Measurements from ENCODE around the gene RAB31. TPM values are rescaled to one million over a fixed set of nuclear protein-coding genes. Genes with fewer than 3 reads are reported as not detected.

The RAB31 gene
- polyA plus RNA-seq, 2 of the 4 experiments (the other 2 are of a cell fraction) = 16.9 to 46.3 TPM

DNA sequence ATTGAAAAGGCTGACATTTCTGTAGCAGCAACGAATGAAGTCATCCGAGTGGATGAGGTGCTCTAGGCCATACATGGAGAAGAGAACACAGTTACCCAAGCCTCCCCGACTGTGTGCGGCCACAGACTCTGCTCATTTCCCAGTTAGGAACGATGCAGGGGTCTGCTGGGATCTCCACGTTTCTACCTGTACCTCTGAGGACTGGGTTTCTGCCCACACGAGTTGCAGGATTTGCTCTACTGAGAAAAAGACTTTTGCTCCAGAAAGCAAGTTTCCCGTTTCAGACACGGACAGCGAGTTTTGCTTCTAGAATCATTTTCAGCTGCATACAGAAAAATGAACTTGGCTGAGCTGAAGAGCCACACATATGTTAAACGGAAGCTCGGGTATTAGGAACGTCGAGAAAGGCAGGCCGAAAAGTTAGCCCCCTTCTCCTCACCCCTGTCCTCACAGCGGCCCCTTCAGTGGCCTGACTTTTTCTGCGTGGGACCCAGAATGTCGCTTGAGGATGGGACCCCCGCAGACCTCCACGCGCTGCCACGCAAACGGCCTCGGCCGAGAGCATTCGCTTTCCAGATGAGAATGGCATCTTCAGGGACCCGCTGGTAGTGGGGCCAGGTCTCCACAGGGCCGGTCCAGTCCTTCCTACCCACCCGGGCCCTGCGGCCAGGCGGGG lies 582 bp upstream of the RAB31 start:
- DNase-seq (ENCODE audit: low read depth in 1 of 2, low spot score in 1 of 2) (no peak), ATAC-seq (no peak), FAIRE-seq (no peak)
- WGBS (ENCODE audit: missing lambda C conversion rate) = 84% methylated on average over 30 of the region's 31 CpGs
- H3K4me2 ChIP-seq = peak overlapping the region; percentile 79
- H3K9me3 ChIP-seq = no peaks in the 10 kb centered on the region
- POLR2A ChIA-PET = interaction anchor here (1.0 kb wide), 2 partner anchors 35 to 95 kb away, joined by 3 read pairs; no protein-coding TSS in a partner anchor
- H3K27ac ChIP-seq = peak overlapping the region; percentile 88 to 98
- CTCF ChIA-PET = interaction anchor here (0.9 to 1.1 kb wide), 4 partner anchors 9 to 42 kb away, joined by 3 read pairs; no protein-coding TSS in a partner anchor
- TF ChIP-seq, protein P1, sequence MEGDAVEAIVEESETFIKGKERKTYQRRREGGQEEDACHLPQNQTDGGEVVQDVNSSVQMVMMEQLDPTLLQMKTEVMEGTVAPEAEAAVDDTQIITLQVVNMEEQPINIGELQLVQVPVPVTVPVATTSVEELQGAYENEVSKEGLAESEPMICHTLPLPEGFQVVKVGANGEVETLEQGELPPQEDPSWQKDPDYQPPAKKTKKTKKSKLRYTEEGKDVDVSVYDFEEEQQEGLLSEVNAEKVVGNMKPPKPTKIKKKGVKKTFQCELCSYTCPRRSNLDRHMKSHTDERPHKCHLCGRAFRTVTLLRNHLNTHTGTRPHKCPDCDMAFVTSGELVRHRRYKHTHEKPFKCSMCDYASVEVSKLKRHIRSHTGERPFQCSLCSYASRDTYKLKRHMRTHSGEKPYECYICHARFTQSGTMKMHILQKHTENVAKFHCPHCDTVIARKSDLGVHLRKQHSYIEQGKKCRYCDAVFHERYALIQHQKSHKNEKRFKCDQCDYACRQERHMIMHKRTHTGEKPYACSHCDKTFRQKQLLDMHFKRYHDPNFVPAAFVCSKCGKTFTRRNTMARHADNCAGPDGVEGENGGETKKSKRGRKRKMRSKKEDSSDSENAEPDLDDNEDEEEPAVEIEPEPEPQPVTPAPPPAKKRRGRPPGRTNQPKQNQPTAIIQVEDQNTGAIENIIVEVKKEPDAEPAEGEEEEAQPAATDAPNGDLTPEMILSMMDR (IDR thresholded peaks at IDR 0.05) = no peak
- TF ChIP-seq RAD21 (conservative IDR thresholded peaks at IDR 0.05 in 1 of 2, IDR thresholded peaks at IDR 0.05 in 1 of 2) (no peak), TP53 (CRISPR knock-in tag; IDR thresholded peaks at IDR 0.05) (no peak), HEYL (CRISPR knock-in tag; IDR thresholded peaks at IDR 0.05) (no peak), JUNB (IDR thresholded peaks at IDR 0.05) (no peak), SREBF2 (IDR thresholded peaks at IDR 0.05) (no peak)
- peak overlapping the region; percentile 97 for H3K4me3 ChIP-seq
- H3K4me1 ChIP-seq = peaks cover 48% of the 10 kb centered on the region

DNA sequence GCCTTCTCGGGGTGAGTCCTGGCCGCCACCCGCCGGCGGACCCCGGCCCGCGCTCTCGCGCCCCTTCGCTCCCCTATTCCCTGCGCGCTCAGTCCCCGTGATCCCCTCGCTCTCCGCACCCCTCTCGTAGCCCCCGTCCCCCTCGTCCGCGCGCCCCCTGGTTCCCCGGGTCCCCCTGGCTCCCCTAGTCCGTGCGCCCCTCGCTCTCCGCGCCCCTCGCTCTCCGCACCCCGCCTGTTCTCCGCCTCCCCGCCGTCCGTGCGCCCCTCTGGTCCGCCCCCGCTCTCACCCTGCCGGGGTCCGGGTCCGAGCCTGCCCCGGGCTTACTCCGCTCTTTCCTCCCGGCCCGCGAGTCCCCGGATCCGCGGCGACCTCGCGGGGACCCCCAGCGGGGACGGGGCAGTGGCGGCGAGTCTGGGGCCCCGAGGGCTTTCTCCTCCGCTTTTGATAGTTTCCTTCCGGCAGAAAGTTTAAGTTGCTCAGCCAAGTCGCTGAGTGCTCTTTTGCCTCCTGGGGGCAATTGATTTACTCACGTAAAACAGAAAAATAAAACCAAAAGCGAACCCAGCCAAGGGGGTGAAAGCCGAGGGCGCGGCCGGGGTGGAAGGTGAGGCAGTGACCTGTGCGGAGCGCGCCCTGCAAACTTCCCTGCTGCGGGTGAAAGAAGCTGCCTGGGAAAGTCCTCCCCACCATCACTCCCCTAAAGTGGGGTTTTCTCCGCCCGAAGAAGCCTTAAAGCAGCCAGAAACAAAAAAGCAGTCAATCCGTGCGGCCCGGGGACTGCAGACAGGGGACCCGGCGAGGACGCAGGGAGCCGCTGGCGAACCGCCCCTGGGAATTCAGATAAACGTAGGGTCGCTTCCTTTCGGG lies 568 bp downstream of the RAB31 start:
- H3K4me2 ChIP-seq = peak overlapping the region; percentile 79
- DNase-seq (ENCODE audit: low read depth in 1 of 2, low spot score in 1 of 2) = no peak
- no peaks in the 10 kb centered on the region for H3K9me3 ChIP-seq
- H3K27ac ChIP-seq = peak overlapping the region; percentile 88 to 98
- TF ChIP-seq ZC3H11A (IDR thresholded peaks at IDR 0.05) (no peak), RAD21 (conservative IDR thresholded peaks at IDR 0.05 in 1 of 2, IDR thresholded peaks at IDR 0.05 in 1 of 2) (0 out of 5 replicates have a peak, but pooled peaks of 1 of the 2 experiments have one; percentile 15)
- TF ChIP-seq, protein P2, sequence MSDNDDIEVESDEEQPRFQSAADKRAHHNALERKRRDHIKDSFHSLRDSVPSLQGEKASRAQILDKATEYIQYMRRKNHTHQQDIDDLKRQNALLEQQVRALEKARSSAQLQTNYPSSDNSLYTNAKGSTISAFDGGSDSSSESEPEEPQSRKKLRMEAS (IDR thresholded peaks at IDR 0.05) = peak; percentile 12; the same call in 1 of the 2 replicates
- H3K4me1 ChIP-seq = peaks cover 57% of the 10 kb centered on the region
- 13% methylated on average over 27 of the region's 84 CpGs for WGBS (ENCODE audit: missing lambda C conversion rate)
- no peak for FAIRE-seq
- H3K4me3 ChIP-seq = peak overlapping the region; percentile 97
- CTCF ChIA-PET = interaction anchor here (0.9 to 1.1 kb wide), 4 partner anchors 10 to 41 kb away, joined by 3 read pairs; no protein-coding TSS in a partner anchor
- POLR2A ChIA-PET = interaction anchor here (1.0 kb wide), 2 partner anchors 34 to 96 kb away, joined by 3 read pairs; no protein-coding TSS in a partner anchor
- peak; percentile 6 to 24; a peak in 3 of 6 replicates for ATAC-seq

DNA sequence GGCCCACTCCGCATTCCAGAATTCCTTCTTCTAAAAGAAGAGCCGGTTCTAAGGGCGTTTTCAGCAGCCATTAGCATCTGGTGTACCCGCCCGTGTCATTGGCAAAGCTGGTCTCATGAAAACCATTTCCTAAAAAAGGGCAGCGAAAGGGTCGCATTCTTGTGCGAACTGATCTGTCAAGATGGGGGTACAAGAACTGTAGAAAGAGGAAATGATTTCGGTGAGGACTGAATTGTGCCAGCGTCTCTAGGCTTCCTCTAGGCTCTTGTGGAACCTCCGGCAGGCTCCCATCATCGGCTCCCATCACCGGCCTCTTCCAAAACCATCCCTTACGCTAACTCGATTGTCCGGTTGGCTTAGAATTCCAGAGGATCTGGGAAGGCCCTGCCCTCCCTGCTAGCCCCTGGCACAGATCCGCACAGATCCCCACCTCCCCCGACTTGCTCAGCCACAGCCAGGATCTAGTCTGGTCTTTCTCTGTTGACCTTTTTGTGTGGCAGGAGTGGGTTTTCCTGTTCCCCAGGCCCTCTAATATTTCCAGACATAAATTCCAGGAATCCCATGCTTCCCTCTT lies 1.3 kb downstream of the RAB31 start:
- Histone ChIP-seq H3K4me2 (peak overlapping the region; percentile 79), H3K27ac (peak overlapping the region; percentile 88 to 98), H3K9me3 (no peaks in the 10 kb centered on the region), H3K4me3 (peak overlapping the region; percentile 97), H3K4me1 (peaks cover 53% of the 10 kb centered on the region)
- WGBS (ENCODE audit: missing lambda C conversion rate) = 75% methylated on average over 17 of the region's 18 CpGs
- CTCF ChIA-PET = no interaction called here
- no peak for DNase-seq (ENCODE audit: low read depth in 1 of 2, low spot score in 1 of 2)
- FAIRE-seq = no peak
- no peak for TF ChIP-seq NR3C1 (IDR thresholded peaks at IDR 0.05)
- TF ChIP-seq, protein P3, sequence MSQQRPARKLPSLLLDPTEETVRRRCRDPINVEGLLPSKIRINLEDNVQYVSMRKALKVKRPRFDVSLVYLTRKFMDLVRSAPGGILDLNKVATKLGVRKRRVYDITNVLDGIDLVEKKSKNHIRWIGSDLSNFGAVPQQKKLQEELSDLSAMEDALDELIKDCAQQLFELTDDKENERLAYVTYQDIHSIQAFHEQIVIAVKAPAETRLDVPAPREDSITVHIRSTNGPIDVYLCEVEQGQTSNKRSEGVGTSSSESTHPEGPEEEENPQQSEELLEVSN (IDR thresholded peaks at IDR 0.05; ENCODE audit: borderline replicate concordance, low read depth) = no peak
- TF ChIP-seq CEBPB (IDR thresholded peaks at IDR 0.05) = no peak
- TF ChIP-seq PHF8 (IDR thresholded peaks at IDR 0.05; ENCODE audit: borderline replicate concordance, low read depth) = no peak
- no peak for TF ChIP-seq EHMT2 (IDR thresholded peaks at IDR 0.05; ENCODE audit: low read depth)
- POLR2A ChIA-PET = no interaction called here
- ATAC-seq = no peak

Measured in A549 (cell line).